Smooth muscle cell (in vitro differentiated cells): ENCODE results near the gene SLC6A18. TPM values are rescaled to one million over a fixed set of nuclear protein-coding genes. Genes with fewer than 3 reads are reported as not detected.

ENCODE experiments used
- DNase-seq: peaks from one replicate; lab custom pipeline; 2025; ENCODE audit not compliant: unreplicated experiment; lab: John Stamatoyannopoulos, UW
- H2AFZ ChIP-seq: fragments of 200-600 bp; sonication (generic); 2 replicates; pipeline ENCODE4 v1.6.0; 2016; ENCODE audit warnings: antibody characterized with exemption, low read depth, mild to moderate bottlenecking
- H3F3A ChIP-seq: fragments of 200-600 bp; sonication (generic); 2 replicates; pipeline ENCODE4 v1.6.0; 2017; ENCODE audit warnings: antibody characterized with exemption, low read depth
- H3K27ac ChIP-seq: fragments of 200-600 bp; sonication (generic); 2 replicates; pipeline ENCODE4 v1.5.1; 2016; ENCODE audit warnings: low read depth, mild to moderate bottlenecking
- H3K27me3 ChIP-seq: fragments of 200-600 bp; sonication (generic); 2 replicates; pipeline ENCODE4 v1.6.1; 2016; ENCODE audit warnings: low read depth, mild to moderate bottlenecking
- H3K36me3 ChIP-seq: fragments of 200-600 bp; sonication (generic); 2 replicates; pipeline ENCODE4 v1.5.1; 2016; ENCODE audit warnings: low read depth
- H3K4me1 ChIP-seq: fragments of 200-600 bp; sonication (generic); 2 replicates; pipeline ENCODE4 v1.5.1; 2016; ENCODE audit warnings: low read depth
- H3K4me2 ChIP-seq: fragments of 200-600 bp; sonication (generic); 2 replicates; pipeline ENCODE4 v1.6.0; 2016; ENCODE audit warnings: mild to moderate bottlenecking
- H3K4me3 ChIP-seq: fragments of 200-600 bp; sonication (generic); 2 replicates; pipeline ENCODE4 v1.5.1; 2016; ENCODE audit warnings: mild to moderate bottlenecking
- H3K79me2 ChIP-seq: fragments of 200-600 bp; sonication (generic); 2 replicates; pipeline ENCODE4 v1.6.0; 2016; ENCODE audit warnings: low read depth, mild to moderate bottlenecking
- H3K9ac ChIP-seq: fragments of 200-600 bp; sonication (generic); 2 replicates; pipeline ENCODE4 v1.6.0; 2016; ENCODE audit warnings: low read depth
- H3K9me3 ChIP-seq: fragments of 200-600 bp; sonication (generic); replicated peaks from 2 replicates; pipeline ENCODE4 v1.5.1; 2016; ENCODE audit warnings: low read depth
- H4K20me1 ChIP-seq: fragments of 200-600 bp; sonication (generic); 2 replicates; pipeline ENCODE4 v1.6.0; 2016; ENCODE audit warnings: low read depth
- WGBS: methylation state at CpG from one replicate; pipeline ENCODE4 v1.1.7; 2016; ENCODE audit warnings: low lambda C conversion rate; 5-methylcytosine and 5-hydroxymethylcytosine counted together
- polyA plus RNA-seq: library from polyadenylated mRNA; unstranded; fragments of >200 nt; fragmentation: Nextera tagmentation; extraction: Ambion mirVana; gene quantifications from 2 replicates; pipeline ENCODE4 v1.2.1, GENCODE V29; 2016
- total RNA-seq: library from RNA; depleted of rRNA; stranded (reverse); fragments of >200 nt; gene quantifications from 2 replicates; pipeline ENCODE4 v1.2.3, GENCODE V29; 2014
- TF ChIP-seq, protein P1 (sequence below): fragments of 200-600 bp; sonication (generic); IDR thresholded peaks from 2 replicates; pipeline ENCODE4 v1.5.1; 2017; ENCODE audit warnings: borderline replicate concordance, mild to moderate bottlenecking, antibody characterized with exemption; ENCODE audit not compliant: insufficient read depth, poor library complexity, severe bottlenecking

Gene SLC6A18
- total and polyA plus RNA-seq, 2 experiments from 2014 or later, result not detected

- WGBS, result 69% methylated on average over 5 of the region's 7 CpGs
- H3K4me1 ChIP-seq, result no peaks in the 10 kb centered on the region
- TF ChIP-seq, protein P1, sequence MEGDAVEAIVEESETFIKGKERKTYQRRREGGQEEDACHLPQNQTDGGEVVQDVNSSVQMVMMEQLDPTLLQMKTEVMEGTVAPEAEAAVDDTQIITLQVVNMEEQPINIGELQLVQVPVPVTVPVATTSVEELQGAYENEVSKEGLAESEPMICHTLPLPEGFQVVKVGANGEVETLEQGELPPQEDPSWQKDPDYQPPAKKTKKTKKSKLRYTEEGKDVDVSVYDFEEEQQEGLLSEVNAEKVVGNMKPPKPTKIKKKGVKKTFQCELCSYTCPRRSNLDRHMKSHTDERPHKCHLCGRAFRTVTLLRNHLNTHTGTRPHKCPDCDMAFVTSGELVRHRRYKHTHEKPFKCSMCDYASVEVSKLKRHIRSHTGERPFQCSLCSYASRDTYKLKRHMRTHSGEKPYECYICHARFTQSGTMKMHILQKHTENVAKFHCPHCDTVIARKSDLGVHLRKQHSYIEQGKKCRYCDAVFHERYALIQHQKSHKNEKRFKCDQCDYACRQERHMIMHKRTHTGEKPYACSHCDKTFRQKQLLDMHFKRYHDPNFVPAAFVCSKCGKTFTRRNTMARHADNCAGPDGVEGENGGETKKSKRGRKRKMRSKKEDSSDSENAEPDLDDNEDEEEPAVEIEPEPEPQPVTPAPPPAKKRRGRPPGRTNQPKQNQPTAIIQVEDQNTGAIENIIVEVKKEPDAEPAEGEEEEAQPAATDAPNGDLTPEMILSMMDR, result no peak
- H2AFZ ChIP-seq, result no peak overlapping the region
- no peaks in the 10 kb centered on the region for H4K20me1 ChIP-seq
- H3K4me3 ChIP-seq, result no peak overlapping the region
- no peaks in the 10 kb centered on the region for H3K36me3 ChIP-seq
- H3K27me3 ChIP-seq, result no peaks in the 10 kb centered on the region
- no peak overlapping the region for H3K9ac ChIP-seq
- H3K4me2 ChIP-seq, result no peak overlapping the region
- no peaks in the 10 kb centered on the region for H3F3A ChIP-seq
- no peak for DNase-seq
- H3K9me3 ChIP-seq, result no peaks in the 10 kb centered on the region
- H3K27ac ChIP-seq, result no peak overlapping the region
- H3K79me2 ChIP-seq, result no peaks in the 10 kb centered on the region
Observed at GRCh38 chr5:1229822-1230221, 4.6 kb downstream of the SLC6A18 start.

DNA sequence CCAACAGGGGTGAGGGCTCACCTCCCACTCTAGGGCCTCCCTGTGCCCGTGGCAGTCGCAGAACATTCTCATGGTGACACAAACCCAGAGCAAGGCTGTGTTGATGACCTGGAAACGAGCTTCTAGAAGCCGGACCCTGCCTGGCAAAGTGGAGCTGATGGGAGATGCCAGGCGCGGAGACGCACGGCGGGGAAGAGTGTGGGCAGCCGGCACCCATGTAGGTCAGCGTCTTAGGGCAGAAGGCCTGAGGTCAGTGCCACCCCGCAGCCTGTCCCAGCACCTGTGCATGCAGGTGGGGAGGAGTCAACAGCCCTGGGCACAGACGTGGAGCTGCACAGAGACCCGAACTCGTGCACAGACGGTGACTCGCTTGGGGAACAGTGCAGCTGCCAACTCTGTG is 5.4 kb downstream of the SLC6A18 start:
- H3K27me3 ChIP-seq, result no peaks in the 10 kb centered on the region
- no peak overlapping the region for H3K4me2 ChIP-seq
- DNase-seq, result no peak
- H3K27ac ChIP-seq, result no peak overlapping the region
- H4K20me1 ChIP-seq, result no peaks in the 10 kb centered on the region
- H3K9me3 ChIP-seq, result no peaks in the 10 kb centered on the region
- H3K79me2 ChIP-seq, result no peaks in the 10 kb centered on the region
- H3K4me3 ChIP-seq, result no peak overlapping the region
- TF ChIP-seq, protein P1, result no peak
- no peaks in the 10 kb centered on the region for H3K36me3 ChIP-seq
- H3K4me1 ChIP-seq, result no peaks in the 10 kb centered on the region
- 87% methylated on average over 17 of the region's 17 CpGs for WGBS
- no peak overlapping the region for H3K9ac ChIP-seq
- no peak overlapping the region for H2AFZ ChIP-seq
- no peaks in the 10 kb centered on the region for H3F3A ChIP-seq

GRCh38 chr5:1231354-1231905 is 6.2 kb downstream of the SLC6A18 start:
- H3K79me2 ChIP-seq, result no peaks in the 10 kb centered on the region
- no peaks in the 10 kb centered on the region for H4K20me1 ChIP-seq
- H3K36me3 ChIP-seq, result no peaks in the 10 kb centered on the region
- H3K9ac ChIP-seq, result no peak overlapping the region
- WGBS, result 84% methylated on average over 13 of the region's 13 CpGs
- no peak overlapping the region for H2AFZ ChIP-seq
- H3K27ac ChIP-seq, result no peak overlapping the region
- no peaks in the 10 kb centered on the region for H3K9me3 ChIP-seq
- no peak overlapping the region for H3K4me2 ChIP-seq
- no peaks in the 10 kb centered on the region for H3K27me3 ChIP-seq
- H3K4me3 ChIP-seq, result no peak overlapping the region
- no peak for DNase-seq
- no peaks in the 10 kb centered on the region for H3F3A ChIP-seq
- H3K4me1 ChIP-seq, result no peaks in the 10 kb centered on the region
- TF ChIP-seq, protein P1, result no peak

GRCh38 chr5:1232780-1233179 is 7.6 kb downstream of the SLC6A18 start:
- TF ChIP-seq, protein P1, result no peak
- DNase-seq, result no peak
- H4K20me1 ChIP-seq, result no peaks in the 10 kb centered on the region
- H3K9ac ChIP-seq, result no peak overlapping the region
- WGBS, result 92% methylated on average over 17 of the region's 25 CpGs
- no peaks in the 10 kb centered on the region for H3K36me3 ChIP-seq
- no peaks in the 10 kb centered on the region for H3K9me3 ChIP-seq
- H2AFZ ChIP-seq, result no peak overlapping the region
- H3K4me3 ChIP-seq, result no peak overlapping the region
- H3F3A ChIP-seq, result no peaks in the 10 kb centered on the region
- H3K4me1 ChIP-seq, result no peaks in the 10 kb centered on the region
- H3K27me3 ChIP-seq, result no peaks in the 10 kb centered on the region
- no peak overlapping the region for H3K4me2 ChIP-seq
- no peaks in the 10 kb centered on the region for H3K79me2 ChIP-seq
- H3K27ac ChIP-seq, result no peak overlapping the region
